SK-N-SH (cell line): ENCODE measurements around the gene CHST6.
"Not testable (repeated sequence)": the region's sequence is repeated elsewhere in the genome, so short reads cannot be mapped to it uniquely, and the experiment has no call there.

Experiments used
- CHD2 ChIP-seq: fragments of 150-350 bp; IDR thresholded peaks from 2 replicates; pipeline ENCODE4 v1.6.1; 2018; ENCODE audit warnings: low read length; ENCODE audit not compliant: partially characterized antibody
- CTCF ChIP-seq: fragments of 200-600 bp; sonication (generic); IDR thresholded peaks from 2 replicates; pipeline ENCODE4 v1.6.1; 2017; ENCODE audit warnings: antibody characterized with exemption, mild to moderate bottlenecking, moderate library complexity
- EP300 ChIP-seq, 2 experiments: IDR thresholded peaks; 2 replicates each; pipeline versions ENCODE4 v1.4.0 to v1.6.1; 2012; ENCODE audit warnings: borderline replicate concordance in 1 of 2, low read depth in 1 of 2, low read length in 1 of 2
- EZH2phosphoT487 ChIP-seq: fragments of 200-600 bp; sonication (generic); IDR thresholded peaks from 2 replicates; pipeline ENCODE4 v1.6.1; 2017; ENCODE audit warnings: low read depth, mixed run types, mild to moderate bottlenecking, antibody characterized with exemption, moderate library complexity, borderline replicate concordance
- JUND ChIP-seq: IDR thresholded peaks from 2 replicates; pipeline ENCODE4 v1.4.0; 2012
- NFIC ChIP-seq: IDR thresholded peaks from 2 replicates; pipeline ENCODE4 v1.4.0; 2012; ENCODE audit warnings: borderline replicate concordance
- POLR2AphosphoS5 ChIP-seq: IDR thresholded peaks from 2 replicates; pipeline ENCODE4 v1.6.1; 2012; ENCODE audit warnings: low read depth, low read length
- RAD21 ChIP-seq: IDR thresholded peaks from 2 replicates; pipeline ENCODE4 v1.6.1; 2012; ENCODE audit warnings: mild to moderate bottlenecking, low read length
- SMC3 ChIP-seq: IDR thresholded peaks from 2 replicates; pipeline ENCODE4 v1.6.1; 2012; ENCODE audit warnings: low read depth, low read length, improper control_type of control experiment
- YY1 ChIP-seq: IDR thresholded peaks from 2 replicates; pipeline ENCODE4 v1.4.0; 2012; ENCODE audit warnings: low read depth, mild to moderate bottlenecking
- ZBTB33 ChIP-seq: IDR thresholded peaks from 2 replicates; pipeline ENCODE4 v1.4.0; 2012; ENCODE audit warnings: low read depth, borderline replicate concordance
- TF ChIP-seq, protein P1 (sequence below): IDR thresholded peaks from 2 replicates; pipeline ENCODE4 v1.6.1; 2012; ENCODE audit warnings: mild to moderate bottlenecking, low read depth, low read length, moderate library complexity

- not testable (repeated sequence) for TF ChIP-seq ZBTB33; CTCF; POLR2AphosphoS5; EP300 (IDR thresholded peaks at IDR 0.05; ENCODE audit: borderline replicate concordance in 1 of 2, low read depth in 1 of 2, low read length in 1 of 2); EZH2phosphoT487; SMC3; RAD21; JUND; CHD2; YY1; NFIC
- TF ChIP-seq, protein P1, sequence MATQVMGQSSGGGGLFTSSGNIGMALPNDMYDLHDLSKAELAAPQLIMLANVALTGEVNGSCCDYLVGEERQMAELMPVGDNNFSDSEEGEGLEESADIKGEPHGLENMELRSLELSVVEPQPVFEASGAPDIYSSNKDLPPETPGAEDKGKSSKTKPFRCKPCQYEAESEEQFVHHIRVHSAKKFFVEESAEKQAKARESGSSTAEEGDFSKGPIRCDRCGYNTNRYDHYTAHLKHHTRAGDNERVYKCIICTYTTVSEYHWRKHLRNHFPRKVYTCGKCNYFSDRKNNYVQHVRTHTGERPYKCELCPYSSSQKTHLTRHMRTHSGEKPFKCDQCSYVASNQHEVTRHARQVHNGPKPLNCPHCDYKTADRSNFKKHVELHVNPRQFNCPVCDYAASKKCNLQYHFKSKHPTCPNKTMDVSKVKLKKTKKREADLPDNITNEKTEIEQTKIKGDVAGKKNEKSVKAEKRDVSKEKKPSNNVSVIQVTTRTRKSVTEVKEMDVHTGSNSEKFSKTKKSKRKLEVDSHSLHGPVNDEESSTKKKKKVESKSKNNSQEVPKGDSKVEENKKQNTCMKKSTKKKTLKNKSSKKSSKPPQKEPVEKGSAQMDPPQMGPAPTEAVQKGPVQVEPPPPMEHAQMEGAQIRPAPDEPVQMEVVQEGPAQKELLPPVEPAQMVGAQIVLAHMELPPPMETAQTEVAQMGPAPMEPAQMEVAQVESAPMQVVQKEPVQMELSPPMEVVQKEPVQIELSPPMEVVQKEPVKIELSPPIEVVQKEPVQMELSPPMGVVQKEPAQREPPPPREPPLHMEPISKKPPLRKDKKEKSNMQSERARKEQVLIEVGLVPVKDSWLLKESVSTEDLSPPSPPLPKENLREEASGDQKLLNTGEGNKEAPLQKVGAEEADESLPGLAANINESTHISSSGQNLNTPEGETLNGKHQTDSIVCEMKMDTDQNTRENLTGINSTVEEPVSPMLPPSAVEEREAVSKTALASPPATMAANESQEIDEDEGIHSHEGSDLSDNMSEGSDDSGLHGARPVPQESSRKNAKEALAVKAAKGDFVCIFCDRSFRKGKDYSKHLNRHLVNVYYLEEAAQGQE = not testable (repeated sequence)
Observed at GRCh38 chr16:75424105-75424762, 71.0 kb downstream of the CHST6 start.
